Inflammatory macrophage treated with lipopolysaccharide for 4 hours (primary cell): ENCODE measurements around the gene SMIM35.

Experiments
- DNase-seq: peaks from one replicate; pipeline ENCODE4 v3.0.0-alpha.2; 2020

Gene SMIM35

GRCh38 chr11:118086913-118087768, at the start of gene SMIM35:
TSS of gene SMIM35 (minus strand) at chr11:118086963. CDS start at chr11:118086757, 206 bp downstream.
- no peak for DNase-seq

- no peak for DNase-seq
Observed at GRCh38 chr11:118136341-118136740, 49.6 kb upstream of the SMIM35 start.

- no peak for DNase-seq
Observed at GRCh38 chr11:118135796-118136165, 49.0 kb upstream of the SMIM35 start.

- no peak for DNase-seq
Observed at GRCh38 chr11:118135051-118135795, 48.5 kb upstream of the SMIM35 start.

GRCh38 chr11:118133816-118134215, 47.1 kb upstream of the SMIM35 start:
- no peak for DNase-seq

GRCh38 chr11:118132385-118133151, 45.8 kb upstream of the SMIM35 start:
- no peak for DNase-seq

GRCh38 chr11:118129471-118130172, 42.9 kb upstream of the SMIM35 start:
- DNase-seq: peak; percentile 73

GRCh38 chr11:118128721-118129470, 42.1 kb upstream of the SMIM35 start:
- DNase-seq: peak; percentile 86

GRCh38 chr11:118128310-118128709, 41.5 kb upstream of the SMIM35 start:
- DNase-seq: no peak

- no peak for DNase-seq
Observed at GRCh38 chr11:118126082-118126838, 39.5 kb upstream of the SMIM35 start.

GRCh38 chr11:118124929-118125535, 38.3 kb upstream of the SMIM35 start:
- DNase-seq: no peak

- DNase-seq: no peak
Observed at GRCh38 chr11:118120793-118121192, 34.0 kb upstream of the SMIM35 start.

- no peak for DNase-seq
Observed at GRCh38 chr11:118117790-118118601, 31.2 kb upstream of the SMIM35 start.

- no peak for DNase-seq
Observed at GRCh38 chr11:118115048-118115447, 28.3 kb upstream of the SMIM35 start.

GRCh38 chr11:118114266-118114665, 27.5 kb upstream of the SMIM35 start:
- DNase-seq: no peak

GRCh38 chr11:118112711-118113430, 26.1 kb upstream of the SMIM35 start:
- no peak for DNase-seq

- no peak for DNase-seq
Observed at GRCh38 chr11:118111744-118112035, 24.9 kb upstream of the SMIM35 start.

GRCh38 chr11:118111019-118111743, 24.4 kb upstream of the SMIM35 start:
- DNase-seq: no peak

GRCh38 chr11:118109231-118109630, 22.5 kb upstream of the SMIM35 start:
- no peak for DNase-seq
